ENCODE results near the gene ARHGAP26.

Gene ARHGAP26

GRCh38 chr5:143014017-143014651, 244.0 kb downstream of the ARHGAP26 start:
- no peaks in the 10 kb centered on the region for H3K9me3 ChIP-seq (replicated peaks; ENCODE audit: low read length)
- H3K27me3 ChIP-seq (ENCODE audit: control insufficient read depth, insufficient read depth, low read length) = no peaks in the 10 kb centered on the region
- H3K4me1 ChIP-seq (ENCODE audit: control insufficient read depth, insufficient read depth, low read length) = peaks cover 10% of the 10 kb centered on the region
- no peaks in the 10 kb centered on the region for H3K36me3 ChIP-seq (ENCODE audit: insufficient read depth, low read length)
- no peak overlapping the region for H3K4me3 ChIP-seq (ENCODE audit: low read length)
- no peak overlapping the region for H3K4me2 ChIP-seq (ENCODE audit: low read length)
- no peak overlapping the region for H3K9ac ChIP-seq (ENCODE audit: low read depth, low read length)

GRCh38 chr5:143016777-143017516, 246.8 kb downstream of the ARHGAP26 start:
- Histone ChIP-seq H3K27me3 (ENCODE audit: control insufficient read depth, insufficient read depth, low read length) (no peaks in the 10 kb centered on the region), H3K4me3 (ENCODE audit: low read length) (no peak overlapping the region), H3K9ac (ENCODE audit: low read depth, low read length) (no peak overlapping the region), H3K9me3 (replicated peaks; ENCODE audit: low read length) (no peaks in the 10 kb centered on the region), H3K4me2 (ENCODE audit: low read length) (no peak overlapping the region), H3K4me1 (ENCODE audit: control insufficient read depth, insufficient read depth, low read length) (no peaks in the 10 kb centered on the region), H3K36me3 (ENCODE audit: insufficient read depth, low read length) (no peaks in the 10 kb centered on the region)

DNA sequence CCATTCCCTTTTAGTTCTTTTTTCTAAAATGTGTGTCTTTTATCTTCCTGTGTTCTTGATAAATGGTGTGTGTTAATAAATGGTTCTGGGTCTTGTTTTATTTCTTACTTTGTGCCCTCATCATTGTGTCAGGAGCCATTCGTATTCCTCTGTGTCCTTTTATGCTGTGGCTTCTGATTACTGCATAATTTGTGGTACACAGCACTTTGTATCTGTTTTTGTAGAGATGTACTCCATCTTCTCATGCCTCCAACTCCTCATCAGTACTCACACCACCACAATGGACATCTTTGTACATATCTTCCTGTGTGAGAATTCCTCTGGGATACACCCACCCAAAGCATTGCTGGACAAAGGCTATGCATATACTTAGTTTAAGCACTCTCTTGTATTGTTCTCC, 247.4 kb downstream of the ARHGAP26 start:
- Histone ChIP-seq H3K27me3 (ENCODE audit: control insufficient read depth, insufficient read depth, low read length) (no peaks in the 10 kb centered on the region), H3K9ac (ENCODE audit: low read depth, low read length) (no peak overlapping the region), H3K9me3 (replicated peaks; ENCODE audit: low read length) (no peaks in the 10 kb centered on the region), H3K36me3 (ENCODE audit: insufficient read depth, low read length) (no peaks in the 10 kb centered on the region), H3K4me3 (ENCODE audit: low read length) (no peak overlapping the region), H3K4me1 (ENCODE audit: control insufficient read depth, insufficient read depth, low read length) (no peaks in the 10 kb centered on the region), H3K4me2 (ENCODE audit: low read length) (no peak overlapping the region)

DNA sequence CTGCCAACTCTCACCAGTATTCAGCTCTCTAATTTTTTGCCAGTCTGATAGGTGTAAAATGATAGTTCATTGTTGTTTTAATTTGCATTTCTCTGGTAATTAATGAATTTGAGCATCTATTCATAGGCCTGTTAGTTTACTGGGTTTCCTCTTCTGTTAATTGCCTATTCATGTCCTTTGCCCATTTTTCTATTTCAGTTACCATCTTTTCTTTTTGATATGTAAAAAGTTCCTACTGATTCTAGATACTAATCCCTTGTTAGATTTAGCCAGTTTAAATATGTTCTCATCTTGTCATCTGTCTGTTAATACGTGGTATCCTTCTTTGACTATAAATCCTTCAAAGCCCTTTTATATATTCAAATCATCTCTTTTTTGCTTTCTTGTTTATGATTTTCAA, 247.8 kb downstream of the ARHGAP26 start:
- Histone ChIP-seq H3K4me3 (ENCODE audit: low read length) (no peak overlapping the region), H3K36me3 (ENCODE audit: insufficient read depth, low read length) (no peaks in the 10 kb centered on the region), H3K9ac (ENCODE audit: low read depth, low read length) (no peak overlapping the region), H3K4me1 (ENCODE audit: control insufficient read depth, insufficient read depth, low read length) (peaks cover 1% of the 10 kb centered on the region), H3K4me2 (ENCODE audit: low read length) (no peak overlapping the region), H3K9me3 (replicated peaks; ENCODE audit: low read length) (no peaks in the 10 kb centered on the region), H3K27me3 (ENCODE audit: control insufficient read depth, insufficient read depth, low read length) (no peaks in the 10 kb centered on the region)

GRCh38 chr5:143019157-143019556, 249.0 kb downstream of the ARHGAP26 start:
- Histone ChIP-seq H3K9me3 (replicated peaks; ENCODE audit: low read length) (no peaks in the 10 kb centered on the region), H3K4me2 (ENCODE audit: low read length) (no peak overlapping the region), H3K9ac (ENCODE audit: low read depth, low read length) (no peak overlapping the region), H3K36me3 (ENCODE audit: insufficient read depth, low read length) (no peaks in the 10 kb centered on the region), H3K4me3 (ENCODE audit: low read length) (no peak overlapping the region), H3K27me3 (ENCODE audit: control insufficient read depth, insufficient read depth, low read length) (no peaks in the 10 kb centered on the region), H3K4me1 (ENCODE audit: control insufficient read depth, insufficient read depth, low read length) (peaks cover 10% of the 10 kb centered on the region)

- no peaks in the 10 kb centered on the region for H3K27me3 ChIP-seq (ENCODE audit: control insufficient read depth, insufficient read depth, low read length)
- H3K36me3 ChIP-seq (ENCODE audit: insufficient read depth, low read length) = no peaks in the 10 kb centered on the region
- H3K9me3 ChIP-seq (replicated peaks; ENCODE audit: low read length) = no peaks in the 10 kb centered on the region
These were observed 249.7 kb downstream of the ARHGAP26 start for GRCh38 chr5:143019614-143020515.

GRCh38 chr5:143021595-143021994, 251.4 kb downstream of the ARHGAP26 start:
- H3K27me3 ChIP-seq (ENCODE audit: control insufficient read depth, insufficient read depth, low read length) = no peaks in the 10 kb centered on the region
- no peaks in the 10 kb centered on the region for H3K9me3 ChIP-seq (replicated peaks; ENCODE audit: low read length)
- no peak overlapping the region for H3K4me2 ChIP-seq (ENCODE audit: low read length)
- no peak overlapping the region for H3K9ac ChIP-seq (ENCODE audit: low read depth, low read length)
- peaks cover 19% of the 10 kb centered on the region for H3K4me1 ChIP-seq (ENCODE audit: control insufficient read depth, insufficient read depth, low read length)
- H3K4me3 ChIP-seq (ENCODE audit: low read length) = no peak overlapping the region
- no peaks in the 10 kb centered on the region for H3K36me3 ChIP-seq (ENCODE audit: insufficient read depth, low read length)

More at GRCh38 chr5:143019614-143020515, 249.7 kb downstream of the ARHGAP26 start:
- Histone ChIP-seq H3K9ac (ENCODE audit: low read depth, low read length) (no peak overlapping the region), H3K4me3 (ENCODE audit: low read length) (no peak overlapping the region), H3K4me2 (ENCODE audit: low read length) (no peak overlapping the region), H3K4me1 (ENCODE audit: control insufficient read depth, insufficient read depth, low read length) (peaks cover 10% of the 10 kb centered on the region)

GRCh38 chr5:143023411-143024096, 253.4 kb downstream of the ARHGAP26 start:
- Histone ChIP-seq H3K27me3 (ENCODE audit: control insufficient read depth, insufficient read depth, low read length) (no peaks in the 10 kb centered on the region), H3K4me2 (ENCODE audit: low read length) (no peak overlapping the region), H3K9ac (ENCODE audit: low read depth, low read length) (no peak overlapping the region), H3K36me3 (ENCODE audit: insufficient read depth, low read length) (no peaks in the 10 kb centered on the region), H3K4me3 (ENCODE audit: low read length) (no peak overlapping the region), H3K9me3 (replicated peaks; ENCODE audit: low read length) (no peaks in the 10 kb centered on the region), H3K4me1 (ENCODE audit: control insufficient read depth, insufficient read depth, low read length) (peaks cover 19% of the 10 kb centered on the region)

DNA sequence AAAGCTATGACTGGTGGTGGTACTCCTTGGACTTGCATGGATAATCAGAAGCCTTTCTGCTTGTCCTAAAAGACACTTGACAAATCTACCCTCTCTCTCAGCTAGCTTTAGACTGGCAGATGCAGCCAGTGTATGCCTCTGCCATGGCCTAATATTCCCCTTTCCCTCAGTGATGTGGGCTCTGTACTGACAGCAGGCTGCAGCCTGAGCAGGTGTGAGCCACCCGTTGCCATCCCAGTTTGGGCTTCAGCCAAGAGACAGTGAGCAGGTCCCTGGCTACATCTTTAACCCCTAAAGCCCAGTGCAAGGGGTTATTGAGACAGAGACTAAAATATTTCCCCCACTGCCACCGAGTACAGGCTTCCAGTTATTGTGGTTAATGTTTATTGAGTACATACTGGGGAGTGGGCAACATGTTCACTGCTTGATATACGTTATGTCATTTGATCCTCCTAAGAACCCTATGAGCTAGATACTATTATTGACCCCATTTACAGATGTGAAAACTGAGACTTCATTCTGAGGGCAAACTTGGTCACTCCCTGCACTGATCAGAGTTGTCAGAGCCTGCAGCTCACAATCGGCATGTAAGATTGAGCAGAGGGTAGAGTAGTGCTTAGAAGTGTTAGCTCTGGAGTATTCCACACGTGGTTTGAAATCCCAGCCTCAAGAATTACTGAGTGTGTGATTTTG, 254.2 kb downstream of the ARHGAP26 start:
- Histone ChIP-seq H3K27me3 (ENCODE audit: control insufficient read depth, insufficient read depth, low read length) (no peaks in the 10 kb centered on the region), H3K4me2 (ENCODE audit: low read length) (no peak overlapping the region), H3K36me3 (ENCODE audit: insufficient read depth, low read length) (no peaks in the 10 kb centered on the region), H3K9ac (ENCODE audit: low read depth, low read length) (no peak overlapping the region), H3K4me1 (ENCODE audit: control insufficient read depth, insufficient read depth, low read length) (peaks cover 19% of the 10 kb centered on the region), H3K4me3 (ENCODE audit: low read length) (no peak overlapping the region), H3K9me3 (replicated peaks; ENCODE audit: low read length) (no peaks in the 10 kb centered on the region)

GRCh38 chr5:143025376-143025775, 255.2 kb downstream of the ARHGAP26 start:
- H3K4me2 ChIP-seq (ENCODE audit: low read length) = no peak overlapping the region

More at GRCh38 chr5:143025376-143025775, 255.2 kb downstream of the ARHGAP26 start:
- Histone ChIP-seq H3K9ac (ENCODE audit: low read depth, low read length) (no peak overlapping the region), H3K27me3 (ENCODE audit: control insufficient read depth, insufficient read depth, low read length) (no peaks in the 10 kb centered on the region), H3K4me1 (ENCODE audit: control insufficient read depth, insufficient read depth, low read length) (peaks cover 19% of the 10 kb centered on the region), H3K36me3 (ENCODE audit: insufficient read depth, low read length) (no peaks in the 10 kb centered on the region), H3K4me3 (ENCODE audit: low read length) (no peak overlapping the region), H3K9me3 (replicated peaks; ENCODE audit: low read length) (no peaks in the 10 kb centered on the region)
